Panc1 (cell line): ENCODE results near the gene CKS1B. TPM values are rescaled to one million over a fixed set of nuclear protein-coding genes. Genes with fewer than 3 reads are reported as not detected.
"Not testable (repeated sequence)": the region's sequence is repeated elsewhere in the genome, so short reads cannot be mapped to it uniquely, and the experiment has no call there.

Experiments
- ATAC-seq: fragments of 200-7000 bp; cut with Tn5 transposase; 2 replicates; pipeline ENCODE4 v1.9.1; 2020; ENCODE audit warnings: mild to moderate bottlenecking, moderate library complexity
- BruUV-seq: library from RNA; stranded (reverse); fragments of 400-500 nt; replicated peaks from 2 replicates; lab custom pipeline; 2021; lab: Mats Ljungman, UMichigan
- CTCF ChIA-PET: fragments of 300-600 bp; sonication (Branson Sonifier 250); formaldehyde crosslinking; loops from one replicate; lab custom pipeline; 2022; ENCODE audit warnings: antibody characterized with exemption; lab: Charles Lee
- POLR2A ChIA-PET: fragments of 300-600 bp; sonication (Branson Sonifier 250); formaldehyde crosslinking; loops from one replicate; lab custom pipeline; 2022; ENCODE audit warnings: antibody characterized with exemption; lab: Charles Lee
- DNase-seq: peaks from one replicate; pipeline ENCODE4 v3.0.0-alpha.2; 2010; ENCODE audit warnings: low read depth, low spot score
- H3K27ac ChIP-seq: 2 replicates; pipeline ENCODE4 v1.5.1; 2011; ENCODE audit warnings: mild to moderate bottlenecking, low read length, inconsistent platforms
- H3K27me3 ChIP-seq: fragments of 200-500 bp; sonication (Bioruptor generic); 2 replicates; pipeline ENCODE4 v1.6.0; 2014; ENCODE audit warnings: low read length, inconsistent platforms; ENCODE audit not compliant: control insufficient read depth, insufficient read depth
- H3K36me3 ChIP-seq: fragments of 200-500 bp; sonication (Bioruptor generic); 2 replicates; pipeline ENCODE4 v1.5.1; 2014; ENCODE audit warnings: inconsistent platforms, mild to moderate bottlenecking, low read length, moderate library complexity; ENCODE audit not compliant: control insufficient read depth, insufficient read depth
- H3K4me1 ChIP-seq: 2 replicates; pipeline ENCODE4 v1.5.1; 2011; ENCODE audit warnings: inconsistent platforms, mild to moderate bottlenecking, low read length, moderate library complexity; ENCODE audit not compliant: control insufficient read depth, insufficient read depth
- H3K4me3 ChIP-seq, 2 experiments: 2 replicates each; pipeline ENCODE4 v1.5.1; 2011 to 2012; ENCODE audit warnings: low read depth in 2 of 2, low read length in 2 of 2, mild to moderate bottlenecking in 2 of 2, inconsistent platforms in 1 of 2, moderate library complexity in 1 of 2
- H3K9me3 ChIP-seq: fragments of 200-500 bp; sonication (Bioruptor generic); 2 replicates; pipeline ENCODE4 v1.5.1; 2014; ENCODE audit warnings: low read depth, mild to moderate bottlenecking, inconsistent platforms, low read length, moderate library complexity; ENCODE audit not compliant: control insufficient read depth, insufficient read depth
- POLR2AphosphoS5 ChIP-seq: IDR thresholded peaks from 2 replicates; pipeline ENCODE4 v1.6.1; 2012; ENCODE audit warnings: mild to moderate bottlenecking, low read depth, low read length, moderate library complexity
- REST ChIP-seq, 2 experiments: IDR thresholded peaks; 2 replicates each; pipeline ENCODE4 v1.6.1; 2011 to 2012; ENCODE audit warnings: low read depth in 2 of 2, control low read depth in 1 of 2, low read length in 1 of 2, mild to moderate bottlenecking in 1 of 2, moderate library complexity in 1 of 2; ENCODE audit not compliant: insufficient read depth in 1 of 2
- SIN3A ChIP-seq: IDR thresholded peaks from 2 replicates; pipeline ENCODE4 v1.6.1; 2012; ENCODE audit warnings: low read depth, mild to moderate bottlenecking, low read length, moderate library complexity, borderline replicate concordance; ENCODE audit not compliant: insufficient read depth
- TCF7L2 ChIP-seq: IDR thresholded peaks from 2 replicates; pipeline ENCODE4 v1.6.1; 2011; ENCODE audit warnings: mild to moderate bottlenecking, low read depth, low read length, inconsistent platforms
- in situ Hi-C: cut with HindIII; loops from 2 replicates; pipeline ENCODE4 v1.10.0; 2016; ENCODE audit warnings: low sequenced_read_pairs, low pct_unique_long_range_greater_than_20kb
- intact Hi-C: fragments of 100-400 bp; cut with micrococcal nuclease; formaldehyde crosslinking; loops from one replicate; pipeline ENCODE4 v1.10.0; 2022; ENCODE audit not compliant: unreplicated experiment
- total RNA-seq: library from RNA; stranded (reverse); gene quantifications from one replicate; pipeline ENCODE4 v1.2.1, GENCODE V29; 2021; ENCODE audit not compliant: unreplicated experiment
- TF ChIP-seq, protein P1 (sequence below): fragments of 450-650 bp; IDR thresholded peaks from 2 replicates; pipeline ENCODE4 v1.5.1; 2017; ENCODE audit warnings: mild to moderate bottlenecking

CKS1B gene
- total RNA-seq, 1 experiment from 2014 or later: 212 TPM

- H3K27ac ChIP-seq: peak within 1 kb of the TSS; percentile 94
- in situ Hi-C loops: no loop called here
- ATAC-seq: peak; percentile 99
- intact Hi-C loops: no loop called here
- H3K27me3 ChIP-seq: no peaks in the 10 kb centered on the region
- peak within 1 kb of the TSS; percentile 55 to 86 for H3K4me3 ChIP-seq
- DNase-seq: peak; percentile 100
- no peaks in the 10 kb centered on the region for H3K9me3 ChIP-seq
- TF ChIP-seq SIN3A: peak; percentile 52; the same call in 1 of the 2 replicates
- TF ChIP-seq, protein P1, sequence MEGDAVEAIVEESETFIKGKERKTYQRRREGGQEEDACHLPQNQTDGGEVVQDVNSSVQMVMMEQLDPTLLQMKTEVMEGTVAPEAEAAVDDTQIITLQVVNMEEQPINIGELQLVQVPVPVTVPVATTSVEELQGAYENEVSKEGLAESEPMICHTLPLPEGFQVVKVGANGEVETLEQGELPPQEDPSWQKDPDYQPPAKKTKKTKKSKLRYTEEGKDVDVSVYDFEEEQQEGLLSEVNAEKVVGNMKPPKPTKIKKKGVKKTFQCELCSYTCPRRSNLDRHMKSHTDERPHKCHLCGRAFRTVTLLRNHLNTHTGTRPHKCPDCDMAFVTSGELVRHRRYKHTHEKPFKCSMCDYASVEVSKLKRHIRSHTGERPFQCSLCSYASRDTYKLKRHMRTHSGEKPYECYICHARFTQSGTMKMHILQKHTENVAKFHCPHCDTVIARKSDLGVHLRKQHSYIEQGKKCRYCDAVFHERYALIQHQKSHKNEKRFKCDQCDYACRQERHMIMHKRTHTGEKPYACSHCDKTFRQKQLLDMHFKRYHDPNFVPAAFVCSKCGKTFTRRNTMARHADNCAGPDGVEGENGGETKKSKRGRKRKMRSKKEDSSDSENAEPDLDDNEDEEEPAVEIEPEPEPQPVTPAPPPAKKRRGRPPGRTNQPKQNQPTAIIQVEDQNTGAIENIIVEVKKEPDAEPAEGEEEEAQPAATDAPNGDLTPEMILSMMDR: no peak
- peak; percentile 74 for TF ChIP-seq POLR2AphosphoS5
- ChIA-PET CTCF (interaction anchor here (0.7 to 1.3 kb wide), 2 partner anchors 16 to 107 kb away, joined by 3 to 4 read pairs; no protein-coding TSS in a partner anchor), POLR2A (interaction anchor here (1.0 to 1.7 kb wide), 3 partner anchors 9 to 17 kb away, joined by 3 to 10 read pairs (median 6); partner anchors contain the start of gene LENEP)
- H3K36me3 ChIP-seq: peaks cover 12% of the 10 kb centered on the region
- peaks cover 12% of the 10 kb centered on the region for H3K4me1 ChIP-seq
- BruUV-seq: no TSS peak
These were observed 8.6 kb downstream of the CKS1B start, which contains the start of gene FLAD1 for GRCh38 chr1:154982897-154983648. TSS of gene FLAD1 (plus strand) at chr1:154983344. CDS start at chr1:154983695, 351 bp downstream.

- intact Hi-C loops: no loop called here
- ATAC-seq: no peak
- no TSS peak for BruUV-seq
These were observed 9.4 kb downstream of the CKS1B start for GRCh38 chr1:154983776-154984466.

DNA sequence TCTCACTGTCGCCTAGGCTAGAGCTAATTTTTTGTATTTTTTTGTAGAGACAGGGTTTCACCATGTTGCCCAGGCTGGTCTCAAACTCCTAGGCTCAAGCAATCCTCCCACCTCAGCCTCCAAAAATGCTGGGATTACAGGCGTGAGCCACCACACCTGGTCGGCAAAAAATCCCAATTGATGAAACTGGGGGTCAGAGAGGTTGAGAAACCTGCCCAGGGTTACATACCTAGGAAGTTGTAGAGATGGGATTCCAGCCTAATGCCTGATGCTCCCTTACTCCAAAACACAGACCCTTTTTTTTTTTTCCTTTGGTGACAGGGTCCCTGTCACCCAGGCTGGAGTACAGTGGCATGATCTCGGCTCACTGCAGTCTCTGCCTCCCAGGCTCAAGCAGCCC lies 12.3 kb downstream of the CKS1B start:
- intact Hi-C loops, H3K9me3 ChIP-seq, H3K4me3 ChIP-seq, in situ Hi-C loops, DNase-seq, POLR2A ChIA-PET, ATAC-seq, BruUV-seq, H3K36me3 ChIP-seq, H3K4me1 ChIP-seq, H3K27me3 ChIP-seq, H3K27ac ChIP-seq: not testable (repeated sequence)
- CTCF ChIA-PET: interaction anchor here (0.6 kb wide), 1 partner anchor 10 kb away, joined by 8 read pairs; no protein-coding TSS in a partner anchor

More at GRCh38 chr1:154983776-154984466, 9.4 kb downstream of the CKS1B start:
- TF ChIP-seq, protein P1: no peak
- TF ChIP-seq SIN3A: no peak
- TF ChIP-seq POLR2AphosphoS5: no peak
- TF ChIP-seq TCF7L2: no peak
- no peak for TF ChIP-seq REST (IDR thresholded peaks at IDR 0.05; ENCODE audit: insufficient read depth in 1 of 2, low read depth in 2 of 2, low read length in 1 of 2)
- Histone ChIP-seq H3K4me1 (peaks cover 8% of the 10 kb centered on the region), H3K36me3 (peaks cover 7% of the 10 kb centered on the region; the same call in 1 of the 2 replicates), H3K9me3 (no peaks in the 10 kb centered on the region), H3K27ac (peak overlapping the region; percentile 84), H3K27me3 (no peaks in the 10 kb centered on the region), H3K4me3 (peak overlapping the region; percentile 55 to 86)
- in situ Hi-C loops: no loop called here
- ChIA-PET CTCF (interaction anchor here (1.3 kb wide), 1 partner anchor 15 kb away, joined by 3 read pairs; no protein-coding TSS in a partner anchor), POLR2A (interaction anchor here (1.2 kb wide), 1 partner anchor 9 kb away, joined by 3 read pairs; the partner anchor contains the start of gene LENEP)
- no peak for DNase-seq
